ENCODE measurements around the gene MUC4. TPM values are rescaled to one million over a fixed set of nuclear protein-coding genes. Genes with fewer than 3 reads are reported as not detected.
"Not testable (repeated sequence)": the region's sequence is repeated elsewhere in the genome, so short reads cannot be mapped to it uniquely, and the experiment has no call there.

The MUC4 gene
- total RNA-seq, 1 donor from 2014 or later = 0.60 TPM

DNA sequence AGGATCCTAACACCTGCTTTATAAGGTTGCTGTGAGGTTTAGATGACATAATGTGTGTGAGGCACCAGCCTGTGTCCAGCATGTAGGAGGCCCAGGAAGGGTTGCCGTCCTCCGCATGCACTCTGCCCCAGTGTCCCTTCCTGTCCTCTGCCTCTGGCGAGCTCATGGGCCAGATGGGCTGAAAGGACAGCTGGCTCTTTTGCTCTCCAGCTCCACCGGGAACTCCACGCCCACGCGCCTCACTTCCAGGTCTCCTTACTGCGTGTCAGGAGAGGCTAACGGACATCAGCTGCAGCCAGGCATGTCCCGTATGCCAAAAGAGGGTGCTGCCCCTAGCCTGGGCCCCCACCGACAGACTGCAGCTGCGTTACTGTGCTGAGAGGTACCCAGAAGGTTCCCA is 78.8 kb downstream of the MUC4 start:
- peaks cover 20% of the 10 kb centered on the region for H3K27me3 Mint-ChIP-seq
- H3K4me3 Mint-ChIP-seq (ENCODE audit: low read depth) = no peak overlapping the region
- peaks cover 5% of the 10 kb centered on the region for H3K4me1 Mint-ChIP-seq (ENCODE audit: low read depth)
- H3K27ac Mint-ChIP-seq = no peak overlapping the region
- H3K36me3 Mint-ChIP-seq (ENCODE audit: insufficient read depth) = no peaks in the 10 kb centered on the region
- no peaks in the 10 kb centered on the region for H3K9me3 Mint-ChIP-seq (ENCODE audit: low read depth)
- DNase-seq (ENCODE audit: low spot score, unreplicated experiment) = no peak
- TF ChIP-seq, protein P1, sequence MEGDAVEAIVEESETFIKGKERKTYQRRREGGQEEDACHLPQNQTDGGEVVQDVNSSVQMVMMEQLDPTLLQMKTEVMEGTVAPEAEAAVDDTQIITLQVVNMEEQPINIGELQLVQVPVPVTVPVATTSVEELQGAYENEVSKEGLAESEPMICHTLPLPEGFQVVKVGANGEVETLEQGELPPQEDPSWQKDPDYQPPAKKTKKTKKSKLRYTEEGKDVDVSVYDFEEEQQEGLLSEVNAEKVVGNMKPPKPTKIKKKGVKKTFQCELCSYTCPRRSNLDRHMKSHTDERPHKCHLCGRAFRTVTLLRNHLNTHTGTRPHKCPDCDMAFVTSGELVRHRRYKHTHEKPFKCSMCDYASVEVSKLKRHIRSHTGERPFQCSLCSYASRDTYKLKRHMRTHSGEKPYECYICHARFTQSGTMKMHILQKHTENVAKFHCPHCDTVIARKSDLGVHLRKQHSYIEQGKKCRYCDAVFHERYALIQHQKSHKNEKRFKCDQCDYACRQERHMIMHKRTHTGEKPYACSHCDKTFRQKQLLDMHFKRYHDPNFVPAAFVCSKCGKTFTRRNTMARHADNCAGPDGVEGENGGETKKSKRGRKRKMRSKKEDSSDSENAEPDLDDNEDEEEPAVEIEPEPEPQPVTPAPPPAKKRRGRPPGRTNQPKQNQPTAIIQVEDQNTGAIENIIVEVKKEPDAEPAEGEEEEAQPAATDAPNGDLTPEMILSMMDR (IDR thresholded peaks at IDR 0.05; ENCODE audit: unreplicated experiment) = no peak

DNA sequence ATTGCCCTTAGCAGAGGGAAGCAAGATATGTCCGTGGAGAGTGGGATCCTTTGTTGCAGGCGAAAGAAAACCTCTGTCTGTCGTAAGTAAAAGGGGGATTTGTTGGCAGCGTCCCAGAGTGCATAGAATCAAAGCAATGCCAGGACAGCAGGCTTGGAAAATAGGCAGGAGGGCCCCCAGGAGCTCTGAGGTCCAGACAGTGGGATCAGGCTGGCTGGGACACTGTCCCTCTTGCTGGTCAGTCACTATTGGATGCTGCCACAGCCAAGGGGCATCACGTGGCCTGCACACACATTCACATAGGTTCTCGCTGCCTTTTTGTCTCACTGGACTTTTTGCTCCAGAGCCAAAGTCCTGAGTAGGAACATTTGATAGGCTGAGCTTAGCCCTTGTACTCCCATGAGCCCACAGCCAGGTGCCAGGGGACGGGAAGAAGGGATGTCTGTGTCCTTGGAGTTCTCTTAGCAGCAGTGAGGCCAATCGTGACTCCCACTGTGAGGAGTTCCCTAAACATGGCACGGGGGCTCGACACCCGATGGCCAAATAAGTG is 80.3 kb downstream of the MUC4 start:
- Mint-ChIP-seq H3K27ac (no peak overlapping the region), H3K4me1 (ENCODE audit: low read depth) (peaks cover 5% of the 10 kb centered on the region), H3K27me3 (peaks cover 18% of the 10 kb centered on the region), H3K36me3 (ENCODE audit: insufficient read depth) (no peaks in the 10 kb centered on the region), H3K9me3 (ENCODE audit: low read depth) (no peaks in the 10 kb centered on the region), H3K4me3 (ENCODE audit: low read depth) (no peak overlapping the region)
- DNase-seq (ENCODE audit: low spot score, unreplicated experiment) = no peak
- TF ChIP-seq, protein P1 (IDR thresholded peaks at IDR 0.05; ENCODE audit: unreplicated experiment) = no peak

DNA sequence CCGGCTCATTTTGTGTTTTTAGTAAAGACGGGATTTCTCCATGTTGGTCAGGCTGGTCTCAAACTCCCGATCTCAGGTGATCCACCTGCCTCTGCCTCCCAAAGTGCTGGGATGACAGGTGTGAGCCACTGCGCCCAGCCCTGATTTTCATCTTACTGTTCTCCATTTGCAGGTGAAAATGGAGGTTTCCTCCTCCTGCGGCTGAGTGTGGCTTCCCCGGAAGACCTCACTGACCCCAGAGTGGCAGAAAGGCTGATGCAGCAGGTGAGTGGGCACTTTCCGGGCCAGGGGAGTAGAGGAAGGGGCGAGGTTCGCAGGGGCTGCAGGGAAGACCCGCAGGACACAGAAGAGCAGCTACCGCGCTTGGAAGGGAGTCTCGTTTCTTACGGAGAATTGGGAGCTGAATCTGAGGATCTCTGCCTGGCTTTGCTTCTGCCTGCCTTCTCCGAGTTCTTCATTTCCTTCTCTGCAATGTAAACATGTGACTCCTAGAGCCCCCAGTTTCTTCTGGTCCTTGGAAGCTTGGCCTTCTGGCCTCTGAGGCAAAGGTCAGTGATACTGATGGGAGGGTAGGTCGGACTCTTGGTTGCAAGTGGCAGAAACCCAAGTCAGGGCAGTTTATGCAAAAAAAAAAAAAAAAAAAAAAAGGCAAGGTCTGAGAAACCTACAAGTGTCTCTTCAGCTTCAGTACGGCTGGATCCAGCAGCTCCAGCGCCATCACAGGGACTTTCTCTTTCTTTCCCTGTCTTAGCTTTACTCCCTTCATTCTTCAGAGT is 82.1 kb downstream of the MUC4 start:
- TF ChIP-seq, protein P1 (IDR thresholded peaks at IDR 0.05; ENCODE audit: unreplicated experiment) = no peak
- Mint-ChIP-seq H3K36me3 (ENCODE audit: insufficient read depth) (no peaks in the 10 kb centered on the region), H3K27me3 (peaks cover 17% of the 10 kb centered on the region), H3K4me1 (ENCODE audit: low read depth) (peaks cover 5% of the 10 kb centered on the region), H3K9me3 (ENCODE audit: low read depth) (no peaks in the 10 kb centered on the region), H3K4me3 (ENCODE audit: low read depth) (no peak overlapping the region), H3K27ac (no peak overlapping the region)
- DNase-seq (ENCODE audit: low spot score, unreplicated experiment) = no peak

DNA sequence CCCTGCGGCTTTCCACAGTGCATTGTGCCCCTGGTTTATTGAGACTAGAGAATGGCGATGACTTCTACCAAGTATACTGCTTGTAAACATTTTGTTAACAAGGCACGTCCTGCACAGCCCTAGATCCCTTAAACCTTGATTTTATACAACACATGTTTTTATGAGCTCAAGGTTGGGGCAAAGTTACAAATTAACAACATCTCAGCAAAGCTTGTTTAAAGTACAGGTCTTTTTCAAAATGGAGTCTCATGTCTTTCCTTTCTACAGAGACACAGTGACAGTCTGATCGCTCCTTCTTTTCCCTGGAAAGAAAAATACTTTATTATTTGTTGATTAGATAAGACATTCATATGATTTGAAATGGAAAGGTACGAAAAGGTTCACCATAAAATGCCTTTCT is 82.9 kb downstream of the MUC4 start:
- H3K27ac Mint-ChIP-seq; H3K4me1 Mint-ChIP-seq (ENCODE audit: low read depth); H3K9me3 Mint-ChIP-seq (ENCODE audit: low read depth); H3K4me3 Mint-ChIP-seq (ENCODE audit: low read depth); DNase-seq (ENCODE audit: low spot score, unreplicated experiment); H3K36me3 Mint-ChIP-seq (ENCODE audit: insufficient read depth): not testable (repeated sequence)
- peaks cover 17% of the 10 kb centered on the region for H3K27me3 Mint-ChIP-seq

DNA sequence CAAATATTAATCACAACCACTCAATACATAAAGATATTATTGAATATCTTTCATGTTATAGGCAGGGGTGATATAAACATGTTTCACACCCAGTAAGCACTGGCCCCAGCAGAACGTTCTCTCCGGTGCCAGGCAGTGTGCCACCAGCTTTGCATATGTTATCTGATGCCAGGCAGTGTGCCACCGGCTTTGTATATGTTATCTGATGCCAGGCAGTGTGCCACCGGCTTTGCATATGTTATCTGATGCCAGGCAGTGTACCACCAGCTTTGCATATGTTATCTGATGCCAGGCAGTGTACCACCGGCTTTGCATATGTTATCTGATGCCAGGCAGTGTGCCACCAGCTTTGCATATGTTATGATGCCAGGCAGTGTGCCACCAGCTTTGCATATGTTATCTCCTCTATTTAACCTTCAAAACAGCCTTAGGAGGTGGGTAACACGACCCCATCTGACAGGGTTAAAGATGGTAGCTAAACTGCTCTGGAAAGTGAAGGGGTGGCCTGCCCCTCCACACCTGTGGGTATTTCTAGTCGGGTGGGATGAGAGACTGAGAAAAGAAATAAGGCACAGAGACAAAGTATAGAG is 84.0 kb downstream of the MUC4 start:
- Mint-ChIP-seq H3K9me3 (ENCODE audit: low read depth) (no peaks in the 10 kb centered on the region), H3K36me3 (ENCODE audit: insufficient read depth) (no peaks in the 10 kb centered on the region), H3K27ac (no peak overlapping the region), H3K4me1 (ENCODE audit: low read depth) (peaks cover 2% of the 10 kb centered on the region), H3K4me3 (ENCODE audit: low read depth) (no peak overlapping the region), H3K27me3 (peaks cover 17% of the 10 kb centered on the region)
- DNase-seq (ENCODE audit: low spot score, unreplicated experiment) = no peak
- TF ChIP-seq, protein P1 (IDR thresholded peaks at IDR 0.05; ENCODE audit: unreplicated experiment) = no peak

DNA sequence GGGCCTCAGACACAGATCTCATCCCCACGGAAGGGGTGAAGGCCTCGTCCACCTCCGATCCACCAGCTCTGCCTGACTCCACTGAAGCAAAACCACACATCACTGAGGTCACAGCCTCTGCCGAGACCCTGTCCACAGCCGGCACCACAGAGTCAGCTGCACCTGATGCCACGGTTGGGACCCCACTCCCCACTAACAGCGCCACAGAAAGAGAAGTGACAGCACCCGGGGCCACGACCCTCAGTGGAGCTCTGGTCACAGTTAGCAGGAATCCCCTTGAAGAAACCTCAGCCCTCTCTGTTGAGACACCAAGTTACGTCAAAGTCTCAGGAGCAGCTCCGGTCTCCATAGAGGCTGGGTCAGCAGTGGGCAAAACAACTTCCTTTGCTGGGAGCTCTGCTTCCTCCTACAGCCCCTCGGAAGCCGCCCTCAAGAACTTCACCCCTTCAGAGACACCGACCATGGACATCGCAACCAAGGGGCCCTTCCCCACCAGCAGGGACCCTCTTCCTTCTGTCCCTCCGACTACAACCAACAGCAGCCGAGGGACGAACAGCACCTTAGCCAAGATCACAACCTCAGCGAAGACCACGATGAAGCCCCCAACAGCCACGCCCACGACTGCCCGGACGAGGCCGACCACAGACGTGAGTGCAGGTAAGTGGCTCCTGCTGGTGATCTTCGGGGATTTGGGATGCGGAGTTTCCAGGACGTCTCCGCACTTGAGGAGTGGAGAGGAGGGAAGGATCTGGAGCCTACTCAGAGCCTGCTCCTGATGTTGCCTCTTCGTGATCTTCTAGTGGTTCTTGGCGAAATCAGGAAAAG is 85.6 kb downstream of the MUC4 start:
- H3K4me3 Mint-ChIP-seq (ENCODE audit: low read depth); DNase-seq (ENCODE audit: low spot score, unreplicated experiment); H3K27ac Mint-ChIP-seq; H3K36me3 Mint-ChIP-seq (ENCODE audit: insufficient read depth); H3K4me1 Mint-ChIP-seq (ENCODE audit: low read depth); H3K9me3 Mint-ChIP-seq (ENCODE audit: low read depth): not testable (repeated sequence)
- peaks cover 17% of the 10 kb centered on the region for H3K27me3 Mint-ChIP-seq

DNA sequence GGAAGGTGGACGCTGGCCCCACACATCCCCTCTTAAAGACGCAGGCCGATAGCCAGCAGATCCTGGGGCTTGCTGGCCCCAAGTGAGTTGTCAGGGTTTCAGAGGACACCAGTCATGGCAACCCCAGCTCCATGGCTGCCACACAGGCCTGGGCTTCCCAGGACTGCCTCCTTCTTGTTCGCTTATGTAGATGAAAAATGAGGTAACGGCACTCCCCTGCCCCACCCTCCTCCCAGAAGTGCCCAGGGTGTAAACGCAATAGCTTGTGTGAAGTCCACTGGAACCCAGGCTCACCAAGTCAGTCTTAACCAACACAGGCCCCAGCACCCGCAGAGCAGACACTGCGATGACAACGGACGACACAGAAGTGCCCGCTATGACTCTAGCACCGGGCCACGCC is 87.4 kb downstream of the MUC4 start:
- H3K9me3 Mint-ChIP-seq (ENCODE audit: low read depth); H3K4me3 Mint-ChIP-seq (ENCODE audit: low read depth); H3K36me3 Mint-ChIP-seq (ENCODE audit: insufficient read depth); DNase-seq (ENCODE audit: low spot score, unreplicated experiment); H3K27ac Mint-ChIP-seq: not testable (repeated sequence)
- peaks cover 13% of the 10 kb centered on the region for H3K4me1 Mint-ChIP-seq (ENCODE audit: low read depth)
- peaks cover 11% of the 10 kb centered on the region for H3K27me3 Mint-ChIP-seq

DNA sequence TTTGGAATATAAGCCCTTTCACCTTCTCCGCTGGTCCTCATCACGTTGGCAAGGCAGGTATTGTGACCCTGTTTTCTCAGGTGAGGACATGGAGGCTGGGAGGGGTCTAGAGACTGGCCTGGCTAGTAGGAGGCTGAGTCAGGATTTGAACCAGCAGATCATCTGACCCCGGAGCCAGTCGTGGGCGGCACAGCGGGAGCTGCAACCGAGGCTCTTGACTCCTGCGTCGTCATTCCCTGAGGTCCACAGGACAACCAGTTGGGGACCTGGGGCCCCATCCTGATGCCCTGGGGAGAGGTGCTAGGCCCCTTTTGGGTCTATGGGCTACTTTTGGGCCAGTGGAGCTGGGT is 88.8 kb downstream of the MUC4 start:
- H3K27ac Mint-ChIP-seq; H3K9me3 Mint-ChIP-seq (ENCODE audit: low read depth): not testable (repeated sequence)

More for the DNA sequence above, 88.8 kb downstream of the MUC4 start:
- DNase-seq (ENCODE audit: low spot score, unreplicated experiment); H3K4me3 Mint-ChIP-seq (ENCODE audit: low read depth); H3K36me3 Mint-ChIP-seq (ENCODE audit: insufficient read depth): not testable (repeated sequence)
- Mint-ChIP-seq H3K27me3 (peaks cover 13% of the 10 kb centered on the region), H3K4me1 (ENCODE audit: low read depth) (peaks cover 18% of the 10 kb centered on the region)
